Inflammatory macrophage (primary cell): ENCODE measurements around the gene NDST1.

Source experiments
- DNase-seq, 2 donors: peaks; one replicate each; pipeline ENCODE4 v3.0.0-alpha.2; 2020 to 2022

The NDST1 gene

DNA sequence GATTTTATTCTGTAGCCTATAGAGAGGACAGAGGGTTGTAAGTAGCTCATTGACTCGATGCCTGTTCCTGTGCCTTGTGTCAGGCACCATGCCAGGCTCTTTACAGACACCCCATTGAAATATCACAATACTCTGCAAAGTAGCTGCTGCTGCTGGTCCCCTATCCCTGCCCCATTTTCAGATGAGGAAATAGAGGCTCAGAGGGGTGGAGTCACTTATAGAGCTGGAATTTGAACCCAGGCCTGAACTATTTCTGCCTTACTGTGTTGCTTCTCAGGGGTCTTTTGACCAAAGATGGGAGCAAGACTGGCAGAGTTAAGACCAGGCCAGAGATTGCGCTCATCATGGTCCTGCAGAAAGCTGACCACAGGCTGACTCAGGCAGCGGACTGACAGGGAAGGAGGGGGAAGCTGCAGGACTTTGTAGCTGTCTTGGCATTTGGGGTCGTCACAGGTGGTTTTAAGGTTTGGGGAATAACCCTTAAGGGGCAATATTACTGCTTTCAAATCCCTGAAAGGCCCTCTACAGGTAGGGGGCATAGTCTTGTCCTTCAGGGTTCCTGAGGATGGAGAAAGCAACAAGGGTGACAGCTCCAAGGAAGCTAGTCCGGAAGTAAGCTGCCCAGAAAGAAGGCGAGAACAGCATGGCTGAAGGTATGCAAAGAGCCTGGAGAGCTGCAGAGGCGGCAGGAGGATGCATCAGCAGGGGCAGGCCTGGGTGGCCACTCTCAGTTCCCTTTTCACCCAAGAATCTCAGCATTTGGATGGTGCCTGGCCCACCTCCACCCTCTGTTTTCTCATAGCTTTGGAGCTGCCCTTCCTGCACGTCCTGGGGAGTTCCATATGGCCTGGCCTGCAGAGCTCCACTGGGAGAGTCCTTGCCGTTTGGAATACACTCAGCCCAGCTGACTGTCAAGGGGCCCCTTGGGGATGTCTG is 18.3 kb upstream of the NDST1 start:
- peak; percentile 80 to 90 for DNase-seq

DNA sequence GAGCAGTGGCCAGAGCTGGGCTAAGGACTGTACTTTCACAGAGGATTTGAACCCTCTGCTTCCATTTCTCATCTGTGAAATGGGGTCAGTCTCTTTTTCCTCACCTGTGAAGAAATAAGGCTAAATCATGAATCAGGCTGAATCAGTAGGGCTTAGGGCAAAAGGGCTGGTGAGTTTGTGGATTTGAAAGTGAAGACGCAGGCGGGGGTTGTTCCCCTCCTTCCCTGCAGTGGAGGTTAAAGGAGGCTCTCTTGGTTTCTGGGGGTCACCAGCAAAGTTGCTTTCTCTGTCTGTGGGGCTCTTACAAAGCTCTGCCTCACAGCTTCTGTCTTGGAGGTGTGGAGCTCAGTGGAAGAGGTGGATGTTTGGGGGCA is 17.6 kb upstream of the NDST1 start:
- no peak for DNase-seq

GRCh38 chr5:150490754-150491153 is 17.2 kb upstream of the NDST1 start:
- peak; percentile 39 to 56 for DNase-seq

DNA sequence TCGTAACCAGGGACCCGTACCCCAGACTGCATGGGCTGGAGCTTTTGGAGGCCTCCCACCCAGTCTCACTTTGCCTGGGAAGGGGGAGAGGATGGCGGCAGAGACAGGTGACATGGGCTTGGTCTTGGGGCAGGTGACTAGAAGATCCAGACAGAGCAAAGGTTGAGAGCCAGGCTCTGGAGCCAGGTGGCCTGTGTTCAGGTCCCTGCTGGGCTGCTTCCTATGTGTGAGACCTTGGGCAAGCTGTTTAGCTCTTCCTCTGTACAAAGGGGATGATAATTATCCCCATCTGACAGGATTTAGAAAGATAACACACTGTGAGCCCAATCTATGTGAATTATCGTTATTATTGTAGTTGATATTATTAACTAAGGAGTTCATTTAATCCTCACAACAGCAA is 16.1 kb upstream of the NDST1 start:
- DNase-seq, result no peak

- DNase-seq, result no peak
Observed at GRCh38 chr5:150492621-150493020, 15.3 kb upstream of the NDST1 start.

GRCh38 chr5:150496098-150496497 is 11.8 kb upstream of the NDST1 start:
- DNase-seq, result no peak

GRCh38 chr5:150496534-150496933 is 11.4 kb upstream of the NDST1 start:
- no peak for DNase-seq

- DNase-seq, result no peak
Observed at GRCh38 chr5:150497274-150497988, 10.5 kb upstream of the NDST1 start.

DNA sequence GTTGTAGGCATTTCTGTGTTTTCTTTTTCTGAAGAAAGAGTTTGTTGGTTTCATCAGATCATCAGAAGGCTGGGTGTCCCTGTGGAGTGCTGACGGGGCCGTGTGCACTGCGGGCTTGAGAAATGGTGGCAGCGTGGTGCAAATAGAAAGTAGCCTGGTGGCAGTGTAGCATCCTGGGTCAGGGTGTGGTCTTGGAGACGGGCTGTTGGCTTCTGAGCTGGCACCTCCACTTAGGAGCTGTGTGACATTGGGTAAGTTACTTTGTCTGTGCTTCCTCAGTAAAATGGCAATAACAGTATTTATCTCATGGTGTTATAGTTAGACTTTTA is 10.0 kb upstream of the NDST1 start:
- no peak for DNase-seq

DNA sequence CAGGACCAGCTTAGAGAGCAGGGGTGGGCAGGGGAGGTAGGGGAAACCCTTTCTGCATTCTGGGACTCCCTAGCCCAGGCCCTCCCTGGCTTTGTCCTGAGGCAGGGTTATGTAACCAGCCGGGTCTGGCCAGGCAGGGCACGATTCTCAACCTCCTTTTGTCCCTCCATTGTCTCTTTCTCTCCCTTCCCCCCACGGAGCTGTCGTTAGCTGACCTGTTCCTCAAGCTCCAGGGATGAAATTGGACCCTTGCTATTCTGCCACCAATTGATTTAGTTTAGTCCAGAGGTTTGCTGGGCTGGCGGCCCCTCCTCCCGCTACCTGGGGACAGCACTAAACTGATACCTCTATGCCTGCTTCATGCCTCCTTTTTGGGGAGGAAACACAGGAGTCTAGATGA is 9.4 kb upstream of the NDST1 start:
- no peak for DNase-seq

GRCh38 chr5:150498971-150499370 is 9.0 kb upstream of the NDST1 start:
- DNase-seq, result no peak

DNA sequence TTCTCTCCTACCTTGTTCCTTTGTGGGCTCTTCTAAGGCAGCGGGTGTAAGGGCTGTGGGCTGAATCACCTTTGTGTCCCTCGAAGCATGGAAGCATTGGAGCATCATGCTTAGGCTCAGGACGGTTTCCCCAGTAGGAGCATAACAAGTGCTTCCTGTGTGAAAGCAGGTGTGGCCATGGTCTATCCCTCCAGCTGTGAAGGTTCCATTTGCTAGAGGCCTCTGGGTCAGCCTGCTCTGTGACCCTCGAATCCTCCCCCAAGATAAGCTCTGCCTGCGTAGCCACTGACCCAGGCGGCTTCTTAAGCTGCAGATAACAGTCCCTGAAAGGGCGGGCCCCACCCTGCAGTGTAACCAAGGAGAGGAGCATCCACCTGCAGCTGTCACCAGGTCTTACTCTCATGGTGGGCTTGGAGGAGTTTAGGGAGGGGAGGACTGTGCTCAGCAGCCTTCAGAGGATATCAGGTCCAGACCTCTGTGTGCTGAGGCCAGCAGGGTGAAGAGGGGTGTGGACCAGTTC is 8.4 kb upstream of the NDST1 start:
- DNase-seq, result no peak

DNA sequence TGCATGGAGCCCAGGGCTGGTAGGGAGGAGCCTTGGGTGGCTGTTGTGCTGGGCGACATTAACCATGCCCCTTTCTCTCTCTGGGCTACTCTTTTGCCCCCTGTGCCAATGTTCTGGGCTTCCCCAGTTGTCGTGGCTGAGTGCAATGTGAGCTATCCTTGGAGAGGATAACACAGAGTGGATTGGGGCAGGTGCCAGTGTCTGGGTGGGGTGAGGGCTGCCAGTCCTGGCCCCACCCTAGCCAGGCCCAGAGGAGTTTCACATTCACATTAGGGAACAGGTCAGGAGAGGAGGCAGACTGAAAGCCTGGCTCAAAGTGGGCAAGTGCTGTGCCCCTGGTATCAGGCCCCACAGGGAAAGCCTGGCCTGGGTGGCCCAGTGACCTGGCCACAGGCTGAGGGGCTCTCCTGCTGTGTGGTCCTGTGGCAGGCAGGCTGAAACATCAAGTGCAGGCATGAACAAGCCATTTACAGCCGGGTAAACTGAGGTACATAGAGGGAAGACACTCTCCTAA is 7.5 kb upstream of the NDST1 start:
- DNase-seq, result no peak

DNA sequence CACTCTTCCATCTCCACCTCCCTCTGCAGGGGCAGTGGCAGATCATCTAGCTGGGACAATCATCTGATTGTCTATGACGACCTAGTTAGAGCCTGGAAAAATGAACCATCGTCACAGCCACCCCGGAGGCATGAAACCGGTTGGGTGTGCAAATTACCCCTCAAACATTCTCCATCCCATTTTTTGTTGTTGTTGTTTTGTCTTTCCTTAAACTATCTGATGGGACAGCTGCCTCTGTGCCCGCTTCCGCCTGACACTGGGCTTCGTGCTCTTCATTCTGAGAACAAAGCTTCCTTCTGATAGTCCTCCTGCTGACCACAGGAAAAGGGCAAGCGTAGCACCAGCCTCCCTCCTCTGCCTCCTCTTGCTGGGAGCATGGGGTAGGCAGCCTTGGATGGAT is 7.0 kb upstream of the NDST1 start:
- no peak for DNase-seq

- DNase-seq, result no peak
Observed at GRCh38 chr5:150502106-150502505, 5.8 kb upstream of the NDST1 start.

DNA sequence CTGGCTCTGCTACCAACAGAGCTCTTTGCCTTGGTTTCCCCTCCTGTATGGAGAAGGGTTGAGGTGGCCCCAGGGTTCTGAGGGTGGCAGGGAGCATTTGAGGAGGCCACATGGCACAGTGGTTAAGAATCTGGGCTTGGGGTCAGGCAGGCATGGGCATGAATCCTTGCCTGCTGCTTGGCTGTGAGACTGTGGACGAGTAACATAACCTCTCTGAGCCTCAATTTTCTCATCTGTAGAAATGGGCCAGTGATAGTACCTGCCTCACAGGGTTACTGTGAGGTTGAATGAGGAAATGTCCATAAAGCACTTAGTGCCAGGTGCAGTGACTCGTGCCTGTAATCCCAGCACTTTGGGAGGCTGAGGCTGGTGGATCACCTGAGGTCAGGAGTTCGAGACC is 5.1 kb upstream of the NDST1 start:
- DNase-seq, result no peak

- no peak for DNase-seq
Observed at GRCh38 chr5:150503386-150503785, 4.5 kb upstream of the NDST1 start.

- DNase-seq, result no peak
Observed at GRCh38 chr5:150503977-150504620, 3.8 kb upstream of the NDST1 start.

DNA sequence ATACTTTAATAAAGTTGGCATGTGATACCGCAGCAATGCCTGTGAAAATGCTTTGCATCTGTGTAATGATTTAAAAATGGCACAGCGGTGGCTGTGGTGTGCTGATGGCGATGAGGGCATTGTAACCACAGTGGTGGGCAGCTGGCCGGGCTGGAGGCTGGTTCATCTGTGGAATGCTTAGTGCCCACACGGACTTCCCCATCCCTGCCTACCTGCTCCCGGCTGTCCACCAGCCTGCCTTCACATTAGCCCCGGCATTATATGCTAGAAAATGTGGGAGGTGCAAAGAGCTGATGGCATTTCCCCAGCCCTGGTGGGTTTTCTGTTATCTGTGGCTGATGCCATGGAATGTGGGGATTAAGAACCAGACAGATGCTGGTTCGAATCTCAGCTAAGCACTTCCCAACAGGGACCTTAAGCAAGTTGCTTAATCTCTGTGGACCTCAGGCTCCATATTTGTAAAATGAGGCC is 2.9 kb upstream of the NDST1 start:
- no peak for DNase-seq

- no peak for DNase-seq
Observed at GRCh38 chr5:150505816-150506215, 2.1 kb upstream of the NDST1 start.

DNA sequence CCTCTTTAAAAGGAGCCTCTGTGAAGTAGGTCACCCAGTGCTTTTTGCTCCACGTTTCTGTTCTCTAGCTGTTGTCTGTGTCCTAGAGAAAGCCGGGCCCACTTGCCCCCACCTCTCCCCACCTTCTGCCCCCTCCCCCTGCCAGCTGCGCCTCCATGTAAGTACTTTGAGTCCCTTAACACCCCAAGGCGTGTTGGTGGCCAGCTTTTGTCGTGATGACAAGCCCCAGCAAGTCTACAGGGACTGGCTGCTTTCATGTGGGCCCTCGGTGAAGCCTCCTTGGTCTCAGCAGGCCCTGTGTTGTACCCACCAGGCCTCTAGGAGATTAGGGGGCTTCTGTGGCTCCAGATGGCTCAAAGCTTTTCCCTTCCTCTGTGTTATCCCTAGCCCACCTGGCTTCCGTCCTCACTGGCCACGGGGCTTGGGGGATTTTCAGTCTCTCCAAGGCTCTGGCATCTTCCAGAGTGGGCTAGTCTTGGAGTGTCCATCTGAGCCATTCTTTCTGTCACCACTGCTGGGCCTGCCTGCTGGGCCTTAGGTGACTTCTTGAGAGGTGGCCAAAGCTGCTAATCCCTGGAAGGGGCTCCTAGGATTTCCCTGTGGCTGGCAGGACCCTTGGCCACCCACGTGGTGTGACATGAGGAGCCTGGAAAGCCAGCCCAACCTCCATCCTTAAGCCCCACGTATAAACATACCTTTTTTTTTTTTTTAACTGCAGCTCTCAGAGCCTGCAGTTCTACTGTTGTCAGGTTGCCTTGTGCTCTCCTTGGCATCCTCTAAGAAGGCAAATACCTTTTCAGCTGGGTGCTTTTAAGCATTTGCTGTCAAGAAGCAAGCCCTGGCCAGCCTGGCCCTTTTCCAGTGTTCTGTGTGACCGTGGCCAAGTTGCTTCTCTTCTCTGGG is 1.1 kb upstream of the NDST1 start:
- DNase-seq, result no peak

DNA sequence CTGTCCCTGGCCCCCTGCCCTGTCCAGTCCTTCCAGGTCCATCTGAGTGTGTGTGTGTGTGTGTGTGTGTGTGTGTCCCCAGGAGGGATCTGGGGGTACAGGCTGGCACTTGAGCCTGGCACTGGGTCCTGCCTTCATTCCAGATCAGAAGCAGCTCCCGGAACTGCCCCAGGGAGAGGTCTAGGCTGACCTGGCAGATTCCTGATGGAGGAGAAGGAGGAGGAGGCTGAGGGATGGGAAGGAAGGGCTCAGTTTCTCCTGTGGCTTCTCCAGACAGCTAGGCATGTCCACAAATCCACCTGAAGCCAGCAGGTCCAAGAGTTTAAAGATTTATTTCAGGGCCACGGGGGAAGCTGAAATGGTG is 328 bp downstream of the NDST1 start:
- DNase-seq, result no peak
